ENCODE data around the gene BAZ1A. TPM values are rescaled to one million over a fixed set of nuclear protein-coding genes. Genes with fewer than 3 reads are reported as not detected.

BAZ1A gene
- total RNA-seq, 4 donors from 2014 or later, result 16.7 to 29.8 (median 28.4) TPM

DNA sequence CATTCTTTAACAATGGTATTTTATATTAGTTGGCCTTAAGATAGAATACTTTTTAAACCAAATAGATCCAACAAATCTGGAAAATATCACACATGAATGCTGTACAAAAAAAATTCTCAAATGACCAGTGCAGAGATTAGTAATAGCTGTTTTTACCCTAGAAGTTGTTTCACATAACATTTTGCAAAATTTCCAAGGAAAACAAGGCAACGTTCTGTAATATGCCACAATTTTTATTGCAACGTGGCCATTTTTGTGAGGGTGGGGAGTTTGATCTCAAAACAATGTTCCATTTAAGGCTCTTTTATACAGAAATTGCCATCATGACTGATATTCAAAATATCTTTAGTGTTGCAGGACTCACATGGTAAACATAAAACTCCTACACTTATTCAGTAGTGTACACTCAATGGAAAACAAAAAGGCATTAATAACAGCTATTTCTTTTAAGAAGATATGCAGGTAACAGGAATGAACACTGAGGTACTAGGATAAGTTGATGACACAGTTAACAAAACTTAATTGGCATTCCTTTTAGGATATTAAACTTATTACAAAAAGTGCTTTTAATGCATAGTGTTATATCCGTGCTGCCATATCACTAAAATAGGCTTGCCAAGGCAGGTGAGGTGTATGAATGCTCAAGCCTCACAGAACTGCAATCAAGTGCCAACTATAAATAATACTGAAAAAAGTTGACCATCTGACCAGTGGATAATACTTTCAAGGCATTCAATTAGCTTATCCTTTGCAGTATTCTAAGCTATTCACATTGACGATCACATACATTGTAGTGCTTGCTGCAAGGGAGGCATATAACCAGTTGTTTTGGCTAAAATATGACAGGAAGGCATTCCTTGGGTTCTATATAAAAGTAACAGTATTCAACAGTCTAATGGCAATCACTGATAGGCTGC, 163.1 kb downstream of the BAZ1A start:
- TF ChIP-seq, protein P1, sequence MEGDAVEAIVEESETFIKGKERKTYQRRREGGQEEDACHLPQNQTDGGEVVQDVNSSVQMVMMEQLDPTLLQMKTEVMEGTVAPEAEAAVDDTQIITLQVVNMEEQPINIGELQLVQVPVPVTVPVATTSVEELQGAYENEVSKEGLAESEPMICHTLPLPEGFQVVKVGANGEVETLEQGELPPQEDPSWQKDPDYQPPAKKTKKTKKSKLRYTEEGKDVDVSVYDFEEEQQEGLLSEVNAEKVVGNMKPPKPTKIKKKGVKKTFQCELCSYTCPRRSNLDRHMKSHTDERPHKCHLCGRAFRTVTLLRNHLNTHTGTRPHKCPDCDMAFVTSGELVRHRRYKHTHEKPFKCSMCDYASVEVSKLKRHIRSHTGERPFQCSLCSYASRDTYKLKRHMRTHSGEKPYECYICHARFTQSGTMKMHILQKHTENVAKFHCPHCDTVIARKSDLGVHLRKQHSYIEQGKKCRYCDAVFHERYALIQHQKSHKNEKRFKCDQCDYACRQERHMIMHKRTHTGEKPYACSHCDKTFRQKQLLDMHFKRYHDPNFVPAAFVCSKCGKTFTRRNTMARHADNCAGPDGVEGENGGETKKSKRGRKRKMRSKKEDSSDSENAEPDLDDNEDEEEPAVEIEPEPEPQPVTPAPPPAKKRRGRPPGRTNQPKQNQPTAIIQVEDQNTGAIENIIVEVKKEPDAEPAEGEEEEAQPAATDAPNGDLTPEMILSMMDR (IDR thresholded peaks at IDR 0.05), result no peak
- no peak for TF ChIP-seq POLR2A (IDR thresholded peaks at IDR 0.05)
- Histone ChIP-seq H3K9me3 (no peaks in the 10 kb centered on the region), H3K4me3 (replicated peaks in 1 of 3) (no peak overlapping the region), H3K36me3 (no peaks in the 10 kb centered on the region), H3K27me3 (no peaks in the 10 kb centered on the region), H3K27ac (no peak overlapping the region), H3K4me1 (peaks cover 4 to 15% of the 10 kb centered on the region in 2 donors)
- intact Hi-C loops (cut with DNase I), result no loop called here
- WGBS, 2 donors, result 85 to 90% methylated on average over 4 of the region's 4 CpGs
- DNase-seq, result no peak

DNA sequence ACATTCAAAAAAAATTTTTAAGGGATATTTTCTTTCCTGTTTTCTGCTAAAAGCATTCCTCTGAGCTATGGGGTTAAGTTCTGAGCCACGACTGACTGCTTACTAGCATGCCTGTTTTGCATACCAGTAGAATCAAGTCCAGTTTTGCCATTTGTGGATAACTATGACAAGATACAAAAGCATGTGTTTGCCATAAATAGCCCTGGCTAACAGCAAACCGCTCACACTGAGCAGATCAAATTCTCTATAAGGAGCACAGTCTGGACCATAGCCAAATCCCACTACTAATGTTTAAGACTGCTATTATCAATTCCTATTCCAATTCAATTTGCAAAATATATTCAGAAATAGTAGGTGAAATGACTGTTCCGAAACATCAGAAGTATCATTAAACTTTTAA, 164.0 kb downstream of the BAZ1A start:
- WGBS, 2 donors, result 61 to 79% methylated on average over 3 of the region's 3 CpGs
- Histone ChIP-seq H3K4me3 (replicated peaks in 1 of 3) (no peak overlapping the region), H3K27ac (no peak overlapping the region), H3K4me1 (peaks cover 4 to 15% of the 10 kb centered on the region in 2 donors), H3K27me3 (no peaks in the 10 kb centered on the region), H3K9me3 (no peaks in the 10 kb centered on the region), H3K36me3 (no peaks in the 10 kb centered on the region)
- DNase-seq, result no peak
- TF ChIP-seq, protein P1 (IDR thresholded peaks at IDR 0.05), result no peak
- no peak for TF ChIP-seq POLR2A (IDR thresholded peaks at IDR 0.05)
- intact Hi-C loops (cut with DNase I), result no loop called here

DNA sequence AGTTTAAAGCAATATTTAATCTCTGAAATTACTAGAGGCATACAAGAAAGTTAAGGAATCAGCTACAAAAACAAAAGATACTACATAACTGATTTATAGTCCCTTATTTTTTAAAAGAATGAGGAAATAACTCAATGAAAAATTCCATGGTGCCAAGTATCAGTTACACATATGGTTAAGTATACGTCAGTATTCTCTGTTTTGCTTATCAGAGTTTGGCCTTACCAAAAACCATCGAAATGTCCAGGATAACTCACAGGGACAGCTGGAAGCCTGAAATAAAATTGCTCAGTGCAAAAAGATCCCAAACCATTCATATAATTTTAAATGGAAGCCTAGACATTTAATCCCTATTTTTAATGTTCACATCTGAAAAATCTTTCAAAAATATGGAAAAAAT, 164.4 kb downstream of the BAZ1A start:
- Histone ChIP-seq H3K36me3 (no peaks in the 10 kb centered on the region), H3K4me3 (replicated peaks in 1 of 3) (no peak overlapping the region), H3K27me3 (no peaks in the 10 kb centered on the region), H3K27ac (no peak overlapping the region), H3K4me1 (peaks cover 4 to 15% of the 10 kb centered on the region in 2 donors), H3K9me3 (no peaks in the 10 kb centered on the region)
- no peak for TF ChIP-seq POLR2A (IDR thresholded peaks at IDR 0.05)
- TF ChIP-seq, protein P1 (IDR thresholded peaks at IDR 0.05), result no peak
- DNase-seq, result no peak
- WGBS, 2 donors, result 68 to 78% methylated on average over 2 of the region's 2 CpGs
- intact Hi-C loops (cut with DNase I), result no loop called here

DNA sequence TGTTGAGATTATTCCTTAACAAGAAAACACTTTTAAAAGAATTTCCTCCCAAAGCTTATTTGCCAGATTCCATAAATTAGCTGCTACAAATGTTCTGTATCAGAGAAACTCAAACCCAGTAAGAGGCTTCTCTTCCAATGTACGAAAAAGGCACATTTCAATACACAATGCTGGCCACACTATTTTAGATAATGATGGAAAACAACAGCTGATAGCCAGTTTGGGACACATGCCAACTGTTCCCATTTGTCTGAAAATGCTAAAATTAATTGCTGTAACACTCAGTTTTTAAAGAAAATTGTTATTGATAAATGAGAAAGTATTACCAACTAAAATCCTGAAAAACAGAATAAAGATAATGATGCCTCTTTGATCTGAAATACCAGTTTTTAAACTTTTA, 165.2 kb downstream of the BAZ1A start:
- Histone ChIP-seq H3K27me3 (no peaks in the 10 kb centered on the region), H3K9me3 (no peaks in the 10 kb centered on the region), H3K36me3 (no peaks in the 10 kb centered on the region), H3K4me3 (replicated peaks in 1 of 3) (no peak overlapping the region), H3K4me1 (peaks cover 4 to 15% of the 10 kb centered on the region in 2 donors), H3K27ac (no peak overlapping the region)
- DNase-seq, result no peak
- TF ChIP-seq, protein P1 (IDR thresholded peaks at IDR 0.05), result no peak
- TF ChIP-seq POLR2A (IDR thresholded peaks at IDR 0.05), result no peak
- 76 to 83% methylated on average over 1 of the region's 1 CpG for WGBS, 2 donors
- intact Hi-C loops (cut with DNase I), result no loop called here

DNA sequence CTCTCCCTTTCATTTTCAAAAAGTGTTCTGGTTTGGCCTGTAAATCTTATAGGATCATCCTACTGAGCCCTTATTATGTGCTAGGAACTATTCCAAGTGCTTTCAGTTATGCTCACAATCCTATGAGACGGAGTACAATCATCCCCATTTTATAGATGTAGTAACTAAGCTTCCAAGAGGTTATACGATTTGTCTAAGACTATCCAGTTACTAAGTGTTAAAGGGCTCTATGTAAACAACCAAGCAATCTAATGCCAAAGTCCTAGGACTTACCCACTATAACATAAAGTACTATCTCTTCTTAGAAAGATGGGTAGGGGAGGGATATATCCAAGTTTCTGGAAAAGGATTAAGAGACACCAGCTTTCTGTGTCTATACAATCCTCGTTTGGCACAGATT, 167.4 kb downstream of the BAZ1A start:
- H3K4me3 ChIP-seq (replicated peaks in 1 of 3), result no peak overlapping the region
- no peak for TF ChIP-seq POLR2A (IDR thresholded peaks at IDR 0.05)
- TF ChIP-seq, protein P1 (IDR thresholded peaks at IDR 0.05), result no peak
- H3K27me3 ChIP-seq, result no peaks in the 10 kb centered on the region
- no peaks in the 10 kb centered on the region for H3K9me3 ChIP-seq
- no peak for DNase-seq
- intact Hi-C loops (cut with DNase I), result no loop called here
- 86 to 97% methylated on average over 3 of the region's 3 CpGs for WGBS, 2 donors
- H3K4me1 ChIP-seq, result peaks cover 0 to 8% of the 10 kb centered on the region in 2 donors
- no peaks in the 10 kb centered on the region for H3K36me3 ChIP-seq
- H3K27ac ChIP-seq, result no peak overlapping the region
